ENCODE data around the gene MEOX1. TPM values are rescaled to one million over a fixed set of nuclear protein-coding genes. Genes with fewer than 3 reads are reported as not detected.

The MEOX1 gene
- total and polyA plus RNA-seq, 2 donors (not counting 1 experiment from before 2014, with no cell fraction given) = not detected

DNA sequence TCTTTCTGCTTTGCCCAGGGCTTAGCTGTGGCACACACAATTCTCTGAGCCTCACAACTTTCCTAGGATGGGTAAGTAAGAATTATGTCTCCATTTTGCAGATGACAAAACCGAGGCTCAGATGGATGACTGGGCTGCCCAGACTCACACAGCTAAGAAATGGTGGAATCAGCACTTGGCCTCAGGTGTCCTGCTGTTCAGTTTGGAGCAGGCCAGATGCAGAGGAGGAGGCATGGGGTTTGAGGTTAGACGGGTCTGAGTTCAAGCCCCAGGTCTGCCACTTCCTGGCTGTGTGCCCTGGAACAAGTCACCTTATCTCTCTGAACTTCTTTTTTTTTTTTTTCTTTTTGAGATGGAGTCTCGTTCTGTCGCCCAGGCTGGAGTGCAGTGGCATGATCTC lies 1.7 kb upstream of the MEOX1 start:
- Mint-ChIP-seq H3K27me3 (peaks cover 20% of the 10 kb centered on the region), H3K27ac (no peak overlapping the region), H3K9me3 (ENCODE audit: insufficient read depth) (no peaks in the 10 kb centered on the region), H3K4me3 (no peak overlapping the region), H3K4me1 (no peaks in the 10 kb centered on the region)
- H3K9me3 ChIP-seq (ENCODE audit: control extremely low read depth in 1 of 3, control insufficient read depth in 2 of 3, insufficient read depth in 1 of 3, low read length in 2 of 3) = no peaks in the 10 kb centered on the region
- H3K27ac ChIP-seq (ENCODE audit: low read length in 2 of 2) = no peak overlapping the region
- intact Hi-C loops (cut with micrococcal nuclease) = no loop called here
- 92% methylated on average over 1 of the region's 4 CpGs for WGBS (ENCODE audit: insufficient coverage)
- H3K4me1 ChIP-seq (ENCODE audit: control insufficient read depth in 2 of 2, insufficient read depth in 2 of 2, low read length in 2 of 2) = no peaks in the 10 kb centered on the region
- DNase-seq = no peak
- H3K79me2 ChIP-seq (ENCODE audit: control insufficient read depth, insufficient read depth, low read length) = no peaks in the 10 kb centered on the region
- no peak overlapping the region for H2AFZ ChIP-seq (ENCODE audit: insufficient read depth, low read depth, low read length, poor library complexity, severe bottlenecking)
- ChIA-PET POLR2A (no interaction called here), CTCF (no interaction called here)
- no peak for TF ChIP-seq EZH2 (IDR thresholded peaks at IDR 0.05; ENCODE audit: borderline replicate concordance, insufficient read depth, low read depth, low read length, poor library complexity, severe bottlenecking)
- TF ChIP-seq, protein P1, sequence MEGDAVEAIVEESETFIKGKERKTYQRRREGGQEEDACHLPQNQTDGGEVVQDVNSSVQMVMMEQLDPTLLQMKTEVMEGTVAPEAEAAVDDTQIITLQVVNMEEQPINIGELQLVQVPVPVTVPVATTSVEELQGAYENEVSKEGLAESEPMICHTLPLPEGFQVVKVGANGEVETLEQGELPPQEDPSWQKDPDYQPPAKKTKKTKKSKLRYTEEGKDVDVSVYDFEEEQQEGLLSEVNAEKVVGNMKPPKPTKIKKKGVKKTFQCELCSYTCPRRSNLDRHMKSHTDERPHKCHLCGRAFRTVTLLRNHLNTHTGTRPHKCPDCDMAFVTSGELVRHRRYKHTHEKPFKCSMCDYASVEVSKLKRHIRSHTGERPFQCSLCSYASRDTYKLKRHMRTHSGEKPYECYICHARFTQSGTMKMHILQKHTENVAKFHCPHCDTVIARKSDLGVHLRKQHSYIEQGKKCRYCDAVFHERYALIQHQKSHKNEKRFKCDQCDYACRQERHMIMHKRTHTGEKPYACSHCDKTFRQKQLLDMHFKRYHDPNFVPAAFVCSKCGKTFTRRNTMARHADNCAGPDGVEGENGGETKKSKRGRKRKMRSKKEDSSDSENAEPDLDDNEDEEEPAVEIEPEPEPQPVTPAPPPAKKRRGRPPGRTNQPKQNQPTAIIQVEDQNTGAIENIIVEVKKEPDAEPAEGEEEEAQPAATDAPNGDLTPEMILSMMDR (IDR thresholded peaks at IDR 0.05) = no peak
- H3K27me3 ChIP-seq (replicated peaks in 1 of 4; ENCODE audit: control extremely low read depth in 1 of 4, control insufficient read depth in 3 of 4, insufficient read depth in 4 of 4, low read length in 3 of 4) = peaks cover 0 to 22% (median 6%) of the 10 kb centered on the region in 4 experiments
- H3K4me3 ChIP-seq (ENCODE audit: control extremely low read depth in 1 of 5, extremely low read depth in 1 of 5, insufficient read depth in 1 of 5, low read depth in 2 of 5, low read length in 4 of 5) = no peak overlapping the region
- ATAC-seq (ENCODE audit: low read depth) = no peak
- no peaks in the 10 kb centered on the region for H4K20me1 ChIP-seq (ENCODE audit: control insufficient read depth, insufficient read depth, low read length, poor library complexity, severe bottlenecking)
- no peaks in the 10 kb centered on the region for H3K36me3 ChIP-seq (replicated peaks in 1 of 2; ENCODE audit: control extremely low read depth in 1 of 2, control insufficient read depth in 1 of 2, extremely low read depth in 1 of 2, insufficient read depth in 2 of 2, low read length in 1 of 2)
- no peak overlapping the region for H3K9ac ChIP-seq (ENCODE audit: low read length)
- no peak overlapping the region for H3K4me2 ChIP-seq (replicated peaks; ENCODE audit: low read depth, low read length, poor library complexity, severe bottlenecking)

DNA sequence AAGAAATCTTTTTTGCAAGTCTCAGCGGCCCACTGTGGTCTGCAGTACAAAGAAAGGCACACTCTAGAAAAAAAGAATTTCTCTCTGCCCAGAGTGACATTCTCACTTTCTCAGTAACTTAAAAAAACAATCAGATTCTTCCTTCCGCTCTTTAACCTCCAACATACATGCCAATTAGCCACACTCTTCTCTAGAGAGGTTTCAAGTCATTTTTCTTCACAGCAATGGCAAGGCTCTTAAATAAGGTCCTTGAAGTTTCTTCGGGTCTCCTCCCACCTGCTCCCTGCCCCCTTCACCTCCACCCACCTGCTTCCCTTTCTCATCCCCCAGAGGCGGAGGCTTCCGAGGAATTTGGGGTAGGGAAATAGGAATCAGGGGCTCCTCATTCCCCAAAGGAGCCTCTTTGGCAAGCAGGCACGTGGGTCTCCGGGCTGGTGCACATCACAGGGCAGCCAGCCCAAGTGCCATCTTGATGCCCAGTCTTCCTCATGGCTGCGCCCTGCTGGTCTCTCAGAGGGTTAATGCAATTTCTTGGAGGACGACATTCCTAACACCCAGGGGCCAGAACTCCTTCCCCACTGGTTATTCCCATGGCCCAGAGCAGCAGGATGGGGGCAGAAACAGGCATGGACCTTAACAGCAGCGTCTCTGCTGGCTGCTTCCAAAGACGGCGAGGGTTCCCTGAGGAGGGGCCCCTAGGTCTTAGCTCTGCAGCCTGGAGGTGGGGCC lies 855 bp upstream of the MEOX1 start:
- DNase-seq (no peak), ATAC-seq (ENCODE audit: low read depth) (no peak)
- Histone ChIP-seq H3K27me3 (replicated peaks in 1 of 4; ENCODE audit: control extremely low read depth in 1 of 4, control insufficient read depth in 3 of 4, insufficient read depth in 4 of 4, low read length in 3 of 4) (peaks cover 0 to 22% (median 6%) of the 10 kb centered on the region in 4 experiments), H3K9me3 (ENCODE audit: control extremely low read depth in 1 of 3, control insufficient read depth in 2 of 3, insufficient read depth in 1 of 3, low read length in 2 of 3) (no peaks in the 10 kb centered on the region), H3K4me1 (ENCODE audit: control insufficient read depth in 2 of 2, insufficient read depth in 2 of 2, low read length in 2 of 2) (no peaks in the 10 kb centered on the region), H4K20me1 (ENCODE audit: control insufficient read depth, insufficient read depth, low read length, poor library complexity, severe bottlenecking) (no peaks in the 10 kb centered on the region), H3K4me3 (ENCODE audit: control extremely low read depth in 1 of 5, extremely low read depth in 1 of 5, insufficient read depth in 1 of 5, low read depth in 2 of 5, low read length in 4 of 5) (no peak overlapping the region), H3K4me2 (replicated peaks; ENCODE audit: low read depth, low read length, poor library complexity, severe bottlenecking) (no peak overlapping the region), H3K27ac (ENCODE audit: low read length in 2 of 2) (no peak overlapping the region), H3K36me3 (replicated peaks in 1 of 2; ENCODE audit: control extremely low read depth in 1 of 2, control insufficient read depth in 1 of 2, extremely low read depth in 1 of 2, insufficient read depth in 2 of 2, low read length in 1 of 2) (no peaks in the 10 kb centered on the region), H3K9ac (ENCODE audit: low read length) (no peak overlapping the region), H3K79me2 (ENCODE audit: control insufficient read depth, insufficient read depth, low read length) (no peaks in the 10 kb centered on the region), H2AFZ (ENCODE audit: insufficient read depth, low read depth, low read length, poor library complexity, severe bottlenecking) (no peak overlapping the region)
- WGBS (ENCODE audit: insufficient coverage) = 87% methylated on average over 8 of the region's 12 CpGs
- intact Hi-C loops (cut with micrococcal nuclease) = no loop called here
- Mint-ChIP-seq H3K4me3 (no peak overlapping the region), H3K4me1 (no peaks in the 10 kb centered on the region), H3K27ac (no peak overlapping the region), H3K27me3 (peaks cover 20% of the 10 kb centered on the region), H3K9me3 (ENCODE audit: insufficient read depth) (no peaks in the 10 kb centered on the region)
- CTCF ChIA-PET = interaction anchor here (1.0 kb wide), 1 partner anchor 86 kb away, joined by 3 read pairs; no protein-coding TSS in a partner anchor
- TF ChIP-seq, protein P1 (IDR thresholded peaks at IDR 0.05) = no peak
- TF ChIP-seq EZH2 (IDR thresholded peaks at IDR 0.05; ENCODE audit: borderline replicate concordance, insufficient read depth, low read depth, low read length, poor library complexity, severe bottlenecking) = no peak
- POLR2A ChIA-PET = no interaction called here
